Measurements from ENCODE around the gene BEGAIN.

Gene BEGAIN

DNA sequence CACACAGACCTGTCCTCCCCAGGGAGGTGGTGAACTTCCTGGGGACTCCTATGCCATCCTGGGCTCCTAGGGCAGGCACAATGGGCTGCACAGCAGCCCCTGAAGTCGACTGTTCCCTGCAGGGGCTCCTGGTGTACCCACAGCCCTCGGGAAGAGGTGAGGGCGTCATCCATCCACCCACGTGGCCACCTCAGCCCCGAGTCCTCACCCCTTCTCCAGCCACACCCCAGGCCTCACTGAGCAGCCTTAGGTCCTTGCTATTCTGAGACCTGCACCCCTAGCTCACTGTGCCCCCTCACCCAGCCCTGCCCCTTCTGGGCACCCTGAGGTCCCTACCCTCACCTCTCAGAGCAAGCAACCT is 38.9 kb downstream of the BEGAIN start:
- no peak for DNase-seq

DNA sequence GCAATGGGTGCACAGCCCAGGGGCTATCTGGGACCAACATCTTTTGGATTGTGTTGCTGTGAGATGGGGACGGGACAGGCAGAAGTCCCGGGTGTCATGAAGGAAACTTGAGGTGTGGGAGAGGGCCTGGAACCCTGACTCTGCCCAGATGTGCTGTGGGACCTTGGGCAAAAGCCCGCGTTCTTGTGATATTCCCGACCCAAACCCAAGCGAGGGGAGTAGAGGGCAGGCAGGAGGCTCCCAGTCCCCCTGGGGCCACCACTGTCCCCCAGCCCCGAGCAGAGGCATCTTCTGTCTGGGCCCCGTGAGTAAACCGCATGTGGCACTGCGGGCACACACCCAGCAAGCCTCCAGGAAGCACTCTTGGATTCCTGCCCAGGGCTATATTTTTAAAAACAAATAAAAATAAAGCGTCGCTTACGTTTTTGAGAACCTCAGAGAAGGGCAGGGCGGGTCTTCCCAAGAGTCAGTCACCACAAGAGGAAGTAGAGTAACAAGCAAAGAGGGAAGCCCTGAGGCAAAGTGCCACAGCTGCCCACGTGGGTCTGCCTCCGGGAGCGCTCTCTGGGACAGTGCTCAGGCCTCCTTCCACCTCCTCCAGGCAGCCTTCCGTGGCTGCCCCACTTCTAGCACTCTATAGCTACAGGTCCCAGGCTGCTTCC is 39.5 kb downstream of the BEGAIN start:
- no peak for DNase-seq

- DNase-seq: no peak
These were observed 41.2 kb downstream of the BEGAIN start for GRCh38 chr14:100546051-100546443.

DNA sequence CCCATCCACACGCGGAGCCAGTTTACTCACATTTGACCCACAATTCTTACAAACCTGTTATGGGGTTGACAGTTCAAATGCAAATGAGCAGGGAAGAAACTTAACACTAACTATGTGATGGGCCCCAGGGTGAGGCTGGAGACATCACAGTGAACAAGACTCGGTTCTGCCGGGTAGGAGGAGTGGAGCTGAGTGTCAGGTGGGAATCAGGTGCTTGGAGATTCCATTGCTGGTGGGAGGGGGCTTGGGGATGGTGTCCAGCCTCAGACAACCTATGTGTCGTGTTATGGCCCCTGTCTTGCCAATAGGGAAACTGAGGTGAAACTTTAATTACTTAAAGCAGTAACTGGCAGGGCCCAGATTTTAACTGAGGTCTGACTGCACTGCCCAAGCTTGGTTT is 41.9 kb downstream of the BEGAIN start:
- no peak for DNase-seq

DNA sequence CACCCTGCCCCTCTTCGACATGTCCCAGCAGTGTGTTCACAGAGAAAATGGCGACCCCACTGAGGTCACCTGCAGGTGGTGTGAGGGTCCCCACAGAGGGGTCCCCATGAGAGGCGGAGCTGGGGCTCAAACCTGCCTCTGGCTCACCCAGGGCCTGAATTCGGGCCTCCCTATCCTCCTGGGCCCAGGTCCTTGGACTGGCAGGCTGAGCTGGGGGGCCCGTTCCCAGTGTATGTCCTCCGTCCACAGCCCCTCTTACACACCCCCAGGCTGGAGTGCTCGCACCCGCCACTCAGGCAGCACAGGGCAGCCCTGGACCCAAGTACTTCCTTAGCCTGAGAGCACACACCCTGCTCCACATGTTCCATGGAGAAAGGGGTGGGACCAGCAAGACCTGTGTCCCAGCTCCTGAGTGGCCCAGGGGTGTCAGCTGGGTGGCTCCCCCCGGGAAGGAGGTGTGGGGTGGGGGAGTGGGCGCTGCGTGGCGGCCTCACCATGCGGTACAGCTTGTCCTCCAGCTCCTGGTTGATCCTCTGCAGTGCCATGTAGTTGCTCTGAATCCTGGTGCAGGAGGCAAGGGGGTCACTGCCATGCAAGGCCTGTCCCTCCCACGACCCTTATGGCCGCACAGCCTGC is 42.6 kb downstream of the BEGAIN start:
- no peak for DNase-seq

DNA sequence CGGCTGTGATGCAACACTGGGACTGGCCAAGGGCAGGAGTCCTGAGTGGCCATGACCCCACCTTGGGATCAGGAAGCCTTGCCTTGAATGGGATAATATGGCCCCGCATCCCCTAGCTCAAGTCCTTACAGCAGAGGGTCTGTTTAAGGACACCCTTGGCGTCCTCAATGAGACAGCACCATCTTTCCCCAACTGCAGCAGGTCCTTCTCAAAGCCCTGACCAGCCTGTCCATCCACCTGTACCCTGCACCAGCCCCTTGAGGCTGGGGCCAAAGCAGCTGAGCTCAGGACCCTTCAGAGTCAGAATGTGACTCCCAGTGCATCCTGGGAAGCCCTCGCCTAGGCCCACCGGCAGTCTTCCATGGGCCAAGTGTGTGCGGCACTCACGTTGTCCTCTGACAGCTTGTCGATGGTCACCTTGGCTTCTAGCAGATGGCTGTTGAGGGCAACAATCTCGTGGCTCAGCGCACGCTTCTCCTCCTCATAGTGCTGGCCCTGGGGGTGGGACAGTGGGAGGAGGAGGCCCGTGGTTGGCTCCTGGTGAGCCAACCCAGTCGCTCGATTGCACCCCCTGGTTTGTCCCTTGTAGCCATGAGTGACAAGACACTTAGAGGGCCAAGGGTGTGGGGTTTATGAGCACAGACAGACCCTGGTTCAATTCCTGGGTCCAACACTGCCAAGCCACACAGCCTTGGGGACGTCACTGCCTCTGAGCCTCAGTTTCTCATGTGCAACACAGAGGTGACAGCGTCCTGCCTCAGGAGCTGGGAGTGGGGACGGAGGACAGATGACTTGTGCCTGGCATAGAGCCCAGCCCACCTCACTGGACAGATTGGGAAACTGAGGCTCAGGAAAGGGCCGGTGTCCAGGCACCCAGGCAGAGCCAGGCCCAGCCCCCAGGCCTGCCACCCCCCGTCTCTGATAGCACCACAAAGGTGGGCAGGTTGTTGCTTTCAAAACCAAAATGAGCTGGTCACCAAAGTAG is 43.5 kb downstream of the BEGAIN start:
- DNase-seq: no peak

GRCh38 chr14:100542619-100543205 is 44.5 kb downstream of the BEGAIN start:
- no peak for DNase-seq

- DNase-seq: no peak
These were observed 45.3 kb downstream of the BEGAIN start for GRCh38 chr14:100541621-100542560.

DNA sequence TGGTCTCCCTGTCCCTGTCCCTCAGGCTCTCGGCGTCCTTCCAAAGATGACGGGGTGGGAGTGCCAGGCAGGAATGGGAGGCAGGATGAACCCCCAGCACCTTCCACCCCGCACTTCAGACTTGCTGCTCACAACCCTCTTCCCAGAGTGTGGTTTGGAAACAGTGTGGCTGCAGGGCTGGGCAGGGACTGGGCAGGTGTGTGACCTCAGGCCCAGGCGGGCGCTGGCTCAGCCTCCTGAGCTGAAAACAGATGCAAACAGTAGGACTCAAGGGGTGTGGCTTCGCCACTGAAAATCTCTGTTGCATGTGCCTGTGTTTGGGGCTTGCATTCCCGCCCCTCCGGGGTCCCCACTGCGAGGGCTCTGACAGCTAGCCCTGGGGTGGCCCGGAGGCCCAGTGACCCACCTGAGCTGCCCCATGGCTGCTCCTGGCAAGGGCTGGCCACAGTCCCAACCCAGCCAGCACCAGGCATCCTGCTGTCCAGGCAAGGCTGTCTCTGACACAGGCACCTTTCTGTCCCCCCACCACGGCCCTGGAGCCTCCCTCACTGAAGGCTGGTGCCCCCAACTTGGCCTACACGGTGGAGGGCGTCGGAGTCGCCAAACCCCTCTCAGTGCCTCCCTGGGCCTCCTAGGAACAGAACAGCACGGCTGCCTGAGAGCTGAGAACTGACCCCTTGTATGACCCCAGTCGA is 46.1 kb downstream of the BEGAIN start:
- DNase-seq: no peak

GRCh38 chr14:100540141-100540925 is 46.9 kb downstream of the BEGAIN start:
- no peak for DNase-seq

GRCh38 chr14:100539766-100540140 is 47.5 kb downstream of the BEGAIN start:
- DNase-seq: no peak

DNA sequence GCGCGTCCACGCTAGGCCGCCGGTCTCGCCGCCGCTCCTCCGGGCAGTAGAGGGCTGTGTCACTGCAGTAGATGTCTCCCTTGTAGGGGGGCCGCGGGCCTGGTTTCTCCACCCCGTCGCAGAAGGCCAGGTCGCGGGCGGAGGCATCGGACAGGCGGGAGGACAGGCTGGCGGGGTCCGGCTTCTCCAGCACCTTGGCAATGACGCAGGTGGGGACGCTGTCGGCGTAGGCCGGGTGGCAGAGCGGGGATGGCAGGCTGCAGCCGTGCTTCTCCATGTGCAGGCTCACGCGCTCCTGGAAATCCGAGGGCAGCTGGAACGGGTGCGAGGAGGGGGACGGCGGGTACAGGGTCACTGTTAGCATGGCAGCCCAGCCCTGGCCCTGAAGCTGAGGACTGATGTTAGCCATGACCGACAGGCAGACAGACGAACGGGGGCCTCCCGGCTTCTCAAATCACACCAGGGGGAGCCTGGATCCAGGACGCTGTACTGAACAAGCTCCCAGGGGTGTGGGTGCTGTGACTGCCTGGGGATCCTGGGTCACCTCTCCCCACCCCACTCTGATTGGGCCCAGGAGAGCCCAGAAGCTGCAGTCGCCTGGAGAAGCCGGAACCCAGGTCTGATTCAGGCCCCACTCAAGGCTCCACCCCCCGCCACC is 48.1 kb downstream of the BEGAIN start:
- DNase-seq: no peak

GRCh38 chr14:100538351-100539002 is 48.7 kb downstream of the BEGAIN start:
- DNase-seq: no peak

GRCh38 chr14:100537446-100538350 is 49.5 kb downstream of the BEGAIN start:
- DNase-seq: no peak

GRCh38 chr14:100536721-100537445 is 50.3 kb downstream of the BEGAIN start:
- DNase-seq: no peak

DNA sequence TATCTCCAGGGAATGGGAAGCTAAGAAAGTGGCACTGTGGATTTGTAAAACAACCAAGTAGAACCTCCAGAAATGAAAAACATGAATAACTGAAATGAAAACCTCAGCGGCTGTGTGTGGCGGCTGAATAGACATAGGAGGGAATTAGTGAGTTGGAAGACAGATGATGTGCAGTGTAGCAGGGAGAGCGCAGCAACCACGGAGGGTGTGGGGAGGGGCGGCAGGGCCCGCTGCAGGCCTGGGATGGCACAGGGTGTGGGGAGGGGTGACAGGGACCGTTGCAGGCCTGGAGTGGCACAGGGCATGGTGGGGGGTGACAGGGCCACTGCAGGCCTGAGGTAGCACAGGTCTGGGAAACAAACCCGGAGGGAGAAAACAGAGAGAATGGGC is 51.1 kb downstream of the BEGAIN start:
- DNase-seq: no peak

GRCh38 chr14:100535287-100536120 is 51.7 kb downstream of the BEGAIN start:
- no peak for DNase-seq

All from NCI-H446 treated with DMSO at 0.1 percent for 48 hours (cell line).